Neural progenitor cell (in vitro differentiated cells): ENCODE data around the gene CUL1. TPM values are rescaled to one million over a fixed set of nuclear protein-coding genes. Genes with fewer than 3 reads are reported as not detected.
A peak's percentile ranks its signal among the peaks of the same experiment; 100 is the strongest.

Experiments
- DNase-seq: peaks from one replicate; pipeline ENCODE4 v3.0.0-alpha.2; 2016; ENCODE audit warnings: low spot score
- H2AFZ ChIP-seq: fragments of 200-600 bp; sonication (generic); replicated peaks from 2 replicates; pipeline ENCODE4 v1.6.1; 2016; ENCODE audit warnings: antibody characterized with exemption
- H3F3A ChIP-seq: fragments of 200-600 bp; sonication (generic); 2 replicates; pipeline ENCODE4 v1.6.1; 2016; ENCODE audit warnings: antibody characterized with exemption, low read depth
- H3K27ac ChIP-seq: fragments of 200-600 bp; sonication (generic); 2 replicates; pipeline ENCODE4 v1.5.1; 2016; ENCODE audit warnings: mild to moderate bottlenecking
- H3K27me3 ChIP-seq: fragments of 200-600 bp; sonication (generic); 2 replicates; pipeline ENCODE4 v1.6.1; 2016; ENCODE audit warnings: mild to moderate bottlenecking, moderate library complexity
- H3K36me3 ChIP-seq: fragments of 200-600 bp; sonication (generic); 2 replicates; pipeline ENCODE4 v1.5.1; 2016
- H3K4me1 ChIP-seq: fragments of 200-600 bp; sonication (generic); 2 replicates; pipeline ENCODE4 v1.6.1; 2016; ENCODE audit warnings: mixed run types
- H3K4me2 ChIP-seq: fragments of 200-600 bp; sonication (generic); 2 replicates; pipeline ENCODE4 v1.6.1; 2016
- H3K4me3 ChIP-seq: fragments of 200-600 bp; sonication (generic); 2 replicates; pipeline ENCODE4 v1.5.1; 2016
- H3K79me2 ChIP-seq: fragments of 200-600 bp; sonication (generic); 2 replicates; pipeline ENCODE4 v1.6.1; 2016; ENCODE audit warnings: low read depth
- H3K9ac ChIP-seq: fragments of 200-600 bp; sonication (generic); 2 replicates; pipeline ENCODE4 v1.6.1; 2016
- H3K9me3 ChIP-seq: fragments of 200-600 bp; sonication (generic); 2 replicates; pipeline ENCODE4 v1.5.1; 2016; ENCODE audit warnings: low read depth
- H4K20me1 ChIP-seq: fragments of 200-600 bp; sonication (generic); 2 replicates; pipeline ENCODE4 v1.6.1; 2016; ENCODE audit warnings: low read depth
- H3K27ac Mint-ChIP-seq: 3 replicates; pipeline ENCODE4 v1.8.0; 2021; ENCODE audit warnings: mixed read lengths
- H3K27me3 Mint-ChIP-seq: 2 replicates; pipeline ENCODE4 v1.8.0; 2022; ENCODE audit warnings: low read depth, mild to moderate bottlenecking, inconsistent platforms, moderate library complexity, mixed read lengths; ENCODE audit not compliant: insufficient read depth
- H3K36me3 Mint-ChIP-seq: 3 replicates; pipeline ENCODE4 v1.8.0; 2021; ENCODE audit warnings: mixed read lengths
- H3K4me1 Mint-ChIP-seq: 3 replicates; pipeline ENCODE4 v1.8.0; 2021; ENCODE audit warnings: mixed read lengths
- H3K4me3 Mint-ChIP-seq: 3 replicates; pipeline ENCODE4 v1.8.0; 2021; ENCODE audit warnings: mild to moderate bottlenecking, moderate library complexity, mixed read lengths
- H3K9me3 Mint-ChIP-seq: 3 replicates; pipeline ENCODE4 v1.8.0; 2020; ENCODE audit warnings: mixed read lengths
- CTCF ChIP-seq: fragments of 200-600 bp; sonication (generic); IDR thresholded peaks from 2 replicates; pipeline ENCODE4 v1.5.1; 2017; ENCODE audit warnings: antibody characterized with exemption, mild to moderate bottlenecking
- EZH2 ChIP-seq: fragments of 200-600 bp; sonication (generic); IDR thresholded peaks from 2 replicates; pipeline ENCODE4 v1.6.1; 2017; ENCODE audit warnings: antibody characterized with exemption, mild to moderate bottlenecking, moderate library complexity
- EZH2phosphoT487 ChIP-seq: fragments of 200-600 bp; sonication (generic); IDR thresholded peaks from 2 replicates; pipeline ENCODE4 v1.6.1; 2017; ENCODE audit warnings: antibody characterized with exemption
- total RNA-seq: library from RNA; depleted of rRNA; stranded (reverse); fragments of >200 nt; gene quantifications from 2 replicates; pipeline ENCODE4 v1.2.3, GENCODE V29; 2015; ENCODE audit warnings: low replicate concordance

Gene CUL1
- total RNA-seq, 1 donor from 2014 or later: 89.3 TPM

- Histone ChIP-seq H3K4me2 (peak overlapping the region; percentile 88), H3K79me2 (peaks cover 47% of the 10 kb centered on the region), H3K9me3 (no peaks in the 10 kb centered on the region), H2AFZ (no peak overlapping the region), H3K27me3 (no peaks in the 10 kb centered on the region), H3K4me3 (no peak overlapping the region), H4K20me1 (peaks cover 13% of the 10 kb centered on the region), H3K9ac (no peak overlapping the region), H3K36me3 (no peaks in the 10 kb centered on the region), H3K27ac (no peak overlapping the region), H3K4me1 (peaks cover 32% of the 10 kb centered on the region), H3F3A (peaks cover 26% of the 10 kb centered on the region)
- no peak for TF ChIP-seq EZH2
- no peak for TF ChIP-seq EZH2phosphoT487
- TF ChIP-seq CTCF: no peak
- Mint-ChIP-seq H3K36me3 (peaks cover 2% of the 10 kb centered on the region), H3K4me3 (peak overlapping the region; percentile 39), H3K27me3 (peaks cover 5% of the 10 kb centered on the region), H3K27ac (no peak overlapping the region), H3K9me3 (no peaks in the 10 kb centered on the region), H3K4me1 (peaks cover 32% of the 10 kb centered on the region)
- no peak for DNase-seq
Observed at GRCh38 chr7:148696787-148697186, 1.9 kb upstream of the CUL1 start.

DNA sequence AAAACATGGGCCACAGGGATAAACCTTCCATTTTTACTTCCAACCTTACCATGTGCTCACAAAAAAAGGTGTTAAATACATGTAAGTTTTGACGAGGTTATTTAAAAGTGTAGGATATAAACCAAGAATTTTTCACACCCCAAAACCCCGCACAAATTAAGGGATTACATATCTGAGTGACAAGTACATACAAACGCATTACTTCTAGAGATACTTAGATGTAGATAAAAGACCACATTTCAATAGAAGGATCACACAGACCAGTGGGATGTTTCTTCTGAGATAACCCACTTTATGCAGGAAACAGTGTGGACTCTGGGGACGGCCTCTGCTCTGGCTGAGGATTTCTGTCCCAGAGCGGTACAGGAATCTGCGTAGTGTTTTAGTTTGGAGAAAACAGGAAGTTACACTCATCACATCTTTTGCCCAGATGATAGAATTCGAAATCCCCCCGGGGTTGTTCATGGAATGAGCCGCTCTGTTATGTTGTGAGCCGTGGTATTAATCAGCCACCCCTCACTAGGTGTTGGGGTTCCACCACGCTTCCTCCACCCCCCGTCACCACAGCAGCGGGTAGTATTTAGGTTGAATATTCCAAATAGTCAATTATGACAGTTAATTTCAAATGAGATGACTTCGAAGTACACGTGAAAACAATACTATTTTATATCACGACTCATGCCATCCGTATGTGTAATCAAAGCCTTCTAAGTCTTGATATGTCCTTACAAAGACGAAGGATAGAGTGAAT is 1.3 kb upstream of the CUL1 start:
- no peaks in the 10 kb centered on the region for H3K27me3 ChIP-seq
- no peaks in the 10 kb centered on the region for H3K9me3 ChIP-seq
- H3K9ac ChIP-seq: peak overlapping the region; percentile 92
- peaks cover 2% of the 10 kb centered on the region for H3K36me3 Mint-ChIP-seq
- TF ChIP-seq CTCF (no peak), EZH2phosphoT487 (no peak), EZH2 (no peak)
- H3K27ac Mint-ChIP-seq: peak overlapping the region; percentile 94
- H3K4me1 Mint-ChIP-seq: peaks cover 33% of the 10 kb centered on the region
- peak overlapping the region; percentile 70 for H2AFZ ChIP-seq
- peak overlapping the region; percentile 88 for H3K4me2 ChIP-seq
- H3K27ac ChIP-seq: no peak overlapping the region
- peak overlapping the region; percentile 81 for H3K4me3 ChIP-seq
- peak overlapping the region; percentile 87 for H3K4me3 Mint-ChIP-seq
- peaks cover 5% of the 10 kb centered on the region for H3K27me3 Mint-ChIP-seq
- H3K4me1 ChIP-seq: peaks cover 37% of the 10 kb centered on the region
- H3K36me3 ChIP-seq: no peaks in the 10 kb centered on the region
- no peaks in the 10 kb centered on the region for H3K9me3 Mint-ChIP-seq
- DNase-seq: no peak
- H3F3A ChIP-seq: peaks cover 26% of the 10 kb centered on the region
- H4K20me1 ChIP-seq: peaks cover 20% of the 10 kb centered on the region
- peaks cover 54% of the 10 kb centered on the region for H3K79me2 ChIP-seq

DNA sequence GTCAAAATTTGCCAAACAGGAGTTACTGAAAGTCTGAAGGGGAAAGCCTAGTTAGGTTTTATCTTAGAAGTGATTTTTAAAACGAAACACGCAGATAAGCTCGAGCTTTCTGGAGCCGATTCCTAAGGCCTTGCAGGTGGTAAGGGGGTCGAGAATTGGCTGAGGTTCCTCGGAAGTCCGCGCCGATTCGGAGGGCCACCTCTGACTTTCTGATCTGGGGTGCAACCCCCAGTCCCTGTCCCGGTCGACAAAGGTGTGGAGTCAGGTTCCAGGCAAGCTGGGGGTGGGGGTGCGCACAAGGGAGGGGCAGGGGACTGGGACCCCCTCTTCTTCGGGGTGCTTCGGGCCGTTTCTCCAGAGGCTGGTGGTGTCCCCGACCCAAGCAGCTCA is 701 bp upstream of the CUL1 start:
- H4K20me1 ChIP-seq: peaks cover 25% of the 10 kb centered on the region
- H3K27me3 ChIP-seq: no peaks in the 10 kb centered on the region
- peaks cover 37% of the 10 kb centered on the region for H3K4me1 ChIP-seq
- peak overlapping the region; percentile 92 for H3K9ac ChIP-seq
- H3K27ac Mint-ChIP-seq: peak overlapping the region; percentile 94
- H3K9me3 Mint-ChIP-seq: no peaks in the 10 kb centered on the region
- H3K36me3 Mint-ChIP-seq: peaks cover 7% of the 10 kb centered on the region
- peaks cover 5% of the 10 kb centered on the region for H3K27me3 Mint-ChIP-seq
- H3K4me3 ChIP-seq: peak overlapping the region; percentile 81
- H3K4me2 ChIP-seq: peak overlapping the region; percentile 88
- no peak for DNase-seq
- no peaks in the 10 kb centered on the region for H3K36me3 ChIP-seq
- H3F3A ChIP-seq: peaks cover 26% of the 10 kb centered on the region
- TF ChIP-seq EZH2phosphoT487 (no peak), EZH2 (no peak), CTCF (no peak)
- peaks cover 59% of the 10 kb centered on the region for H3K79me2 ChIP-seq
- peaks cover 38% of the 10 kb centered on the region for H3K4me1 Mint-ChIP-seq
- no peaks in the 10 kb centered on the region for H3K9me3 ChIP-seq
- peak overlapping the region; percentile 93 for H3K27ac ChIP-seq
- peak overlapping the region; percentile 70 for H2AFZ ChIP-seq
- peak overlapping the region; percentile 87 for H3K4me3 Mint-ChIP-seq
